NB4 (cell line): ENCODE results near the gene TMEM156.

ENCODE experiments used
- CTCF ChIP-seq: IDR thresholded peaks from one replicate; pipeline ENCODE4 v1.5.1; 2012; ENCODE audit warnings: low read depth, low read length
- MYC ChIP-seq: IDR thresholded peaks from 2 replicates; pipeline ENCODE4 v1.6.1; 2011; ENCODE audit warnings: low read depth, low read length
- POLR2A ChIP-seq: IDR thresholded peaks from 2 replicates; pipeline ENCODE4 v1.6.1; 2011; ENCODE audit warnings: mild to moderate bottlenecking; ENCODE audit not compliant: insufficient read length; ENCODE audit errors: extremely low read depth

GRCh38 chr4:38982361-38983095 lies 49.7 kb downstream of the TMEM156 start:
- no peak for TF ChIP-seq POLR2A
- TF ChIP-seq CTCF: no peak
- TF ChIP-seq MYC: no peak
